ENCODE measurements around the gene POPDC3. TPM values are rescaled to one million over a fixed set of nuclear protein-coding genes. Genes with fewer than 3 reads are reported as not detected.

POPDC3 gene
- total RNA-seq, 1 donor from 2014 or later, result 8.2 TPM

DNA sequence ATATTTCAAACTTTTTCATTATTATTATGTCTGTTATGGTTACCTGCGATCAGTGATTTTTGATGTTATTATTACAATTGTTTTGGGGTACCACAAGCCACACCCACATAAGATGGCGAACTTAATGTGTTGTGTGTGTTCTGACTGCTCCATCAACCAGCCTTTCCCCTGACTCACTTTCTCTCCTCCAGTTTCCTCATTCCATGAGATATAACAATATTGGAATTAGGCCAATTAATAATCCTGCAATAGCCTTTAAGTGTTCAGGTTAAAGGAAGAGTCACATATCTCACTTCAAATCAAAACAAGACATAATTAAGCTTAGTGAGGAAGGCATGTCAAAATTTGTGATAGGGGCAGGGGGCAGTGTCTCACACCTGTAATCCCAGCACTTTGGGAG is 16.3 kb upstream of the POPDC3 start:
- Histone ChIP-seq H3K4me2 (no peak overlapping the region), H3K36me3 (no peaks in the 10 kb centered on the region), H3K9me3 (ENCODE audit: low read depth) (no peaks in the 10 kb centered on the region), H3K27me3 (no peaks in the 10 kb centered on the region), H3K4me1 (no peaks in the 10 kb centered on the region), H3K9ac (no peak overlapping the region), H3K4me3 (no peak overlapping the region), H3F3A (ENCODE audit: low read depth) (no peaks in the 10 kb centered on the region), H3K27ac (no peak overlapping the region), H2AFZ (replicated peaks) (no peak overlapping the region), H3K79me2 (ENCODE audit: low read depth) (no peaks in the 10 kb centered on the region), H4K20me1 (ENCODE audit: low read depth) (no peaks in the 10 kb centered on the region)
- DNase-seq (ENCODE audit: low spot score), result no peak
- H3K4me1 Mint-ChIP-seq, result no peaks in the 10 kb centered on the region
- TF ChIP-seq EZH2phosphoT487 (IDR thresholded peaks at IDR 0.05) (no peak), EZH2 (IDR thresholded peaks at IDR 0.05) (no peak)
- TF ChIP-seq, protein P1, sequence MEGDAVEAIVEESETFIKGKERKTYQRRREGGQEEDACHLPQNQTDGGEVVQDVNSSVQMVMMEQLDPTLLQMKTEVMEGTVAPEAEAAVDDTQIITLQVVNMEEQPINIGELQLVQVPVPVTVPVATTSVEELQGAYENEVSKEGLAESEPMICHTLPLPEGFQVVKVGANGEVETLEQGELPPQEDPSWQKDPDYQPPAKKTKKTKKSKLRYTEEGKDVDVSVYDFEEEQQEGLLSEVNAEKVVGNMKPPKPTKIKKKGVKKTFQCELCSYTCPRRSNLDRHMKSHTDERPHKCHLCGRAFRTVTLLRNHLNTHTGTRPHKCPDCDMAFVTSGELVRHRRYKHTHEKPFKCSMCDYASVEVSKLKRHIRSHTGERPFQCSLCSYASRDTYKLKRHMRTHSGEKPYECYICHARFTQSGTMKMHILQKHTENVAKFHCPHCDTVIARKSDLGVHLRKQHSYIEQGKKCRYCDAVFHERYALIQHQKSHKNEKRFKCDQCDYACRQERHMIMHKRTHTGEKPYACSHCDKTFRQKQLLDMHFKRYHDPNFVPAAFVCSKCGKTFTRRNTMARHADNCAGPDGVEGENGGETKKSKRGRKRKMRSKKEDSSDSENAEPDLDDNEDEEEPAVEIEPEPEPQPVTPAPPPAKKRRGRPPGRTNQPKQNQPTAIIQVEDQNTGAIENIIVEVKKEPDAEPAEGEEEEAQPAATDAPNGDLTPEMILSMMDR (IDR thresholded peaks at IDR 0.05), result no peak
- H3K4me3 Mint-ChIP-seq, result no peak overlapping the region
- H3K9me3 Mint-ChIP-seq, result peaks cover 15% of the 10 kb centered on the region
- H3K36me3 Mint-ChIP-seq, result no peaks in the 10 kb centered on the region
- no peaks in the 10 kb centered on the region for H3K27me3 Mint-ChIP-seq (ENCODE audit: insufficient read depth, low read depth)
- H3K27ac Mint-ChIP-seq, result no peak overlapping the region

DNA sequence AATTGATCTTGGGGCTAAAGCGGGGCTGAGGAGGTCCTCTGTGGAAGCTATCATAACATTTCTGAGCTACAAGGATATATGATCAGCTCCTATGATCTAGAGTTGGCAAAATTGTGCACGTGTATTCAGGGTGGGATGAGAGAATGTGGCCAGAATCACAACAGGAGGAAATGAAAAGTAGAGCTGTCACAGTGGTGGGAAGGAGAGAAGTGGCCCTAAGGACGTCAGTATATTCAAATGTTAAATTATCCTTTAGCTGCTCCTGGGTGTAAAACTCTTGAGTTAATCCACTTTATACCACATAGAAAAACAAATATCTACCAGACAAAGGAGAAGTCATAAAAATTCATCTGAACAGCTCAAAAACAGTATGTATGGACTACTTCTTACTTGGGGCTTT is 14.8 kb upstream of the POPDC3 start:
- Histone ChIP-seq H3K4me3 (no peak overlapping the region), H3K4me1 (no peaks in the 10 kb centered on the region), H3K79me2 (ENCODE audit: low read depth) (no peaks in the 10 kb centered on the region), H3K27ac (no peak overlapping the region), H4K20me1 (ENCODE audit: low read depth) (no peaks in the 10 kb centered on the region), H3K9me3 (ENCODE audit: low read depth) (no peaks in the 10 kb centered on the region), H3K36me3 (no peaks in the 10 kb centered on the region), H3F3A (ENCODE audit: low read depth) (no peaks in the 10 kb centered on the region), H3K4me2 (no peak overlapping the region), H2AFZ (replicated peaks) (no peak overlapping the region), H3K9ac (no peak overlapping the region), H3K27me3 (no peaks in the 10 kb centered on the region)
- DNase-seq (ENCODE audit: low spot score), result no peak
- no peaks in the 10 kb centered on the region for H3K36me3 Mint-ChIP-seq
- H3K9me3 Mint-ChIP-seq, result peaks cover 15% of the 10 kb centered on the region
- H3K4me3 Mint-ChIP-seq, result no peak overlapping the region
- no peaks in the 10 kb centered on the region for H3K27me3 Mint-ChIP-seq (ENCODE audit: insufficient read depth, low read depth)
- H3K27ac Mint-ChIP-seq, result no peak overlapping the region
- TF ChIP-seq, protein P1 (IDR thresholded peaks at IDR 0.05), result no peak
- TF ChIP-seq EZH2 (IDR thresholded peaks at IDR 0.05), result no peak
- no peak for TF ChIP-seq EZH2phosphoT487 (IDR thresholded peaks at IDR 0.05)
- peaks cover 3% of the 10 kb centered on the region for H3K4me1 Mint-ChIP-seq

DNA sequence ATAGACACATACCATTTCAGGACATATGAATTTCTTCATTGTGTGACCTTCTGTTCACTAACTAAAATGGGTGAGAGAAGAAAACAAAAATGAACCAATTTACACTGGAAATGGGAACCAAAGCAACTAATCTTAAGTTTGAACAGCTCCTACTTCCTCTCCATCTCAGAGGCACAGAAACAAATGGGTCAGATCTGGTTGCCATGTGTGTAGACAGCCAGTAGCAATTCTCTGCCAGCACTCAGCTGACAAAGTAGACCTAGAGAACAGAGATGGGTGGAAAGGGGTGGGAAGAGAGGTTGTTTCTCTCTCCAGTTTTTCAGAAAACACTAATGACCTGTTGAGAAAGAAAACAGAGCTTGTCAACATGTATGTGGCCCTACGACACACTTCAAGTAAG is 14.3 kb upstream of the POPDC3 start:
- H3K27me3 ChIP-seq, result no peaks in the 10 kb centered on the region
- no peaks in the 10 kb centered on the region for H3K4me1 ChIP-seq
- Mint-ChIP-seq H3K27ac (no peak overlapping the region), H3K4me3 (no peak overlapping the region), H3K4me1 (peaks cover 3% of the 10 kb centered on the region), H3K36me3 (no peaks in the 10 kb centered on the region), H3K9me3 (peaks cover 15% of the 10 kb centered on the region), H3K27me3 (ENCODE audit: insufficient read depth, low read depth) (no peaks in the 10 kb centered on the region)
- H3F3A ChIP-seq (ENCODE audit: low read depth), result no peaks in the 10 kb centered on the region
- H2AFZ ChIP-seq (replicated peaks), result peak overlapping the region; percentile 22
- H3K36me3 ChIP-seq, result no peaks in the 10 kb centered on the region
- no peaks in the 10 kb centered on the region for H3K79me2 ChIP-seq (ENCODE audit: low read depth)
- H3K4me3 ChIP-seq, result no peak overlapping the region
- H3K27ac ChIP-seq, result no peak overlapping the region
- DNase-seq (ENCODE audit: low spot score), result no peak
- H4K20me1 ChIP-seq (ENCODE audit: low read depth), result no peaks in the 10 kb centered on the region
- no peak for TF ChIP-seq EZH2 (IDR thresholded peaks at IDR 0.05)
- TF ChIP-seq EZH2phosphoT487 (IDR thresholded peaks at IDR 0.05), result no peak
- TF ChIP-seq, protein P1 (IDR thresholded peaks at IDR 0.05), result no peak
- no peaks in the 10 kb centered on the region for H3K9me3 ChIP-seq (ENCODE audit: low read depth)
- H3K4me2 ChIP-seq, result no peak overlapping the region
- no peak overlapping the region for H3K9ac ChIP-seq

All from neural progenitor cell (in vitro differentiated cells).